Endothelial cell of umbilical vein (primary cell): ENCODE results near the gene MRPL16. TPM values are rescaled to one million over a fixed set of nuclear protein-coding genes. Genes with fewer than 3 reads are reported as not detected.

Experiments
- BruUV-seq: library from RNA; stranded (reverse); fragments of 400-500 nt; replicated peaks from 2 replicates; lab custom pipeline; 2021; lab: Mats Ljungman, UMichigan
- CTCF ChIA-PET: fragments of 300-600, 350-600 bp; sonication (Branson Sonifier 250); formaldehyde crosslinking; loops from one replicate; lab custom pipeline; 2021; ENCODE audit warnings: antibody characterized with exemption, inconsistent platforms; lab: Charles Lee
- POLR2A ChIA-PET: fragments of 300-600, 350-600 bp; sonication (Branson Sonifier 250); formaldehyde crosslinking; loops from one replicate; lab custom pipeline; 2021; ENCODE audit warnings: antibody characterized with exemption, inconsistent platforms; lab: Charles Lee
- DNase-seq: peaks from one replicate; pipeline ENCODE4 v3.0.0-alpha.2; 2011; ENCODE audit warnings: low read depth, low spot score
- FAIRE-seq: peaks from 2 replicates; lab custom pipeline; 2011; peaks lifted over from hg19 to GRCh38; lab: Jason Lieb, UNC
- H2AFZ ChIP-seq: 2 replicates; pipeline ENCODE4 v1.6.0; 2012; ENCODE audit warnings: low read depth, low read length, control low read depth, inconsistent platforms
- H3K27ac ChIP-seq: 2 replicates; pipeline ENCODE4 v1.5.1; 2011; ENCODE audit warnings: low read depth, mild to moderate bottlenecking, control low read depth, low read length, moderate library complexity; ENCODE audit not compliant: insufficient read depth
- H3K27me3 ChIP-seq, 2 experiments: 2 replicates each; pipeline versions ENCODE4 v1.6.0 to v1.6.1; 2011; ENCODE audit warnings: low read length in 2 of 2, mixed read lengths in 1 of 2; ENCODE audit not compliant: control insufficient read depth in 2 of 2, insufficient read depth in 2 of 2
- H3K36me3 ChIP-seq, 2 experiments: 2 replicates in 1 of 2; 3 replicates in 1 of 2; pipeline ENCODE4 v1.5.1; 2011; ENCODE audit warnings: low read length in 2 of 2, mild to moderate bottlenecking in 1 of 2, moderate library complexity in 1 of 2; ENCODE audit not compliant: control insufficient read depth in 2 of 2, insufficient read depth in 2 of 2; ENCODE audit errors: extremely low read depth in 1 of 2
- H3K4me1 ChIP-seq: 3 replicates; pipeline ENCODE4 v1.5.1; 2011; ENCODE audit warnings: mild to moderate bottlenecking, low read length; ENCODE audit not compliant: control insufficient read depth, insufficient read depth; ENCODE audit errors: extremely low read depth
- H3K4me2 ChIP-seq: 2 replicates; pipeline ENCODE4 v1.6.1; 2011; ENCODE audit warnings: low read length, control low read depth, mixed read lengths; ENCODE audit not compliant: insufficient read depth
- H3K4me3 ChIP-seq, 3 experiments: fragments of 200-600 bp in 1 of 3; sonication (generic), shearing (Covaris generic) in 1 of 3; replicated peaks in 1 of 3; 2 replicates each; pipeline ENCODE4 v1.5.1; 2011 to 2016; ENCODE audit warnings: control low read depth in 3 of 3, low read length in 3 of 3, mild to moderate bottlenecking in 2 of 3, inconsistent platforms in 1 of 3, low read depth in 1 of 3, moderate library complexity in 1 of 3; ENCODE audit not compliant: insufficient read depth in 1 of 3
- H3K79me2 ChIP-seq: 2 replicates; pipeline ENCODE4 v1.6.0; 2012; ENCODE audit warnings: low read length, inconsistent platforms; ENCODE audit not compliant: control insufficient read depth, insufficient read depth
- H3K9ac ChIP-seq: replicated peaks from 2 replicates; pipeline ENCODE3; 2011; ENCODE audit warnings: low read length, control low read depth; ENCODE audit not compliant: insufficient read depth; ENCODE audit errors: extremely low read depth
- H3K9me1 ChIP-seq: replicated peaks from 3 replicates; pipeline ENCODE4 v1.6.0; 2011; ENCODE audit warnings: mild to moderate bottlenecking, low read length; ENCODE audit not compliant: control insufficient read depth, insufficient read depth; ENCODE audit errors: extremely low read depth
- H3K9me3 ChIP-seq: replicated peaks from 2 replicates; pipeline ENCODE4 v1.5.1; 2012; ENCODE audit warnings: low read length, inconsistent platforms; ENCODE audit not compliant: control insufficient read depth, insufficient read depth
- H4K20me1 ChIP-seq: replicated peaks from 2 replicates; pipeline ENCODE3; 2011; ENCODE audit warnings: mild to moderate bottlenecking, low read length; ENCODE audit not compliant: control insufficient read depth, insufficient read depth; ENCODE audit errors: extremely low read depth
- EZH2 ChIP-seq: IDR thresholded peaks from 2 replicates; pipeline ENCODE4 v1.6.1; 2012; ENCODE audit warnings: borderline replicate concordance, low read depth, mild to moderate bottlenecking, moderate library complexity, low read length, inconsistent platforms; ENCODE audit not compliant: severe bottlenecking
- FOS ChIP-seq: IDR thresholded peaks from 2 replicates; pipeline ENCODE4 v1.6.1; 2011; ENCODE audit warnings: mild to moderate bottlenecking, low read length, moderate library complexity, borderline replicate concordance; ENCODE audit not compliant: insufficient read depth
- GATA2 ChIP-seq: IDR thresholded peaks from 2 replicates; pipeline ENCODE4 v1.7.0; 2011; ENCODE audit warnings: low read depth, mild to moderate bottlenecking, moderate library complexity, mixed read lengths, low read length; ENCODE audit not compliant: insufficient read length, insufficient read depth
- JUN ChIP-seq: IDR thresholded peaks from 2 replicates; pipeline ENCODE4 v1.6.1; 2011; ENCODE audit warnings: borderline replicate concordance, low read depth; ENCODE audit not compliant: insufficient read length, insufficient read depth
- MAX ChIP-seq: IDR thresholded peaks from 2 replicates; pipeline ENCODE4 v1.6.1; 2011; ENCODE audit not compliant: insufficient read depth, insufficient read length
- MYC ChIP-seq: IDR thresholded peaks from one replicate; pipeline ENCODE4 v1.6.1; 2011; ENCODE audit warnings: mild to moderate bottlenecking, low read depth, low read length
- POLR2A ChIP-seq: IDR thresholded peaks from 2 replicates; pipeline ENCODE4 v1.6.1; 2012; ENCODE audit warnings: low read depth, mild to moderate bottlenecking, control low read depth, low read length
- POLR2AphosphoS5 ChIP-seq: IDR thresholded peaks from 2 replicates; pipeline ENCODE4 v1.6.1; 2012; ENCODE audit warnings: low read depth, mild to moderate bottlenecking, control low read depth, low read length, moderate library complexity; ENCODE audit not compliant: insufficient read depth
- dilution Hi-C: fragments of 300-500 bp; cut with MboI; formaldehyde crosslinking; loops from one replicate; pipeline ENCODE4 v1.15.0; 2019; ENCODE audit warnings: low sequenced_read_pairs; ENCODE audit not compliant: extremely low pct_ligation_motif_present
- intact Hi-C: fragments of 100-400 bp; cut with micrococcal nuclease; formaldehyde crosslinking; loops from one replicate; pipeline ENCODE4 v1.10.0; 2022
- polyA plus RNA-seq, 4 experiments: library from polyadenylated mRNA; depleted of rRNA in 3 of 4; stranded (reverse) in 3 of 4; unstranded in 1 of 4; fragments of >200 nt; gene quantifications; 2 replicates each; pipeline versions ENCODE4 v1.2.1 to v1.2.3, GENCODE V29; 2011 to 2012; ENCODE audit warnings: missing spikeins in 1 of 4
- total RNA-seq: library from RNA; stranded (reverse); gene quantifications from 2 replicates; pipeline ENCODE4 v1.2.3, GENCODE V29; 2021
- TF ChIP-seq, protein P1 (sequence below), 2 donors: IDR thresholded peaks; 1 replicate in 1 of 2; 2 replicates in 1 of 2; pipeline ENCODE4 v1.5.1; 2011; ENCODE audit warnings: low read length in 2 of 2, mild to moderate bottlenecking in 2 of 2, moderate library complexity in 2 of 2, control low read depth in 1 of 2, inconsistent platforms in 1 of 2, low read depth in 1 of 2; ENCODE audit not compliant: insufficient read depth in 1 of 2; ENCODE audit errors: extremely low read depth in 1 of 2

The MRPL16 gene
- total and polyA plus RNA-seq, 2 donors (not counting 3 experiments of a cell fraction or from before 2014, with no cell fraction given): 63.9 to 84.0 TPM

DNA sequence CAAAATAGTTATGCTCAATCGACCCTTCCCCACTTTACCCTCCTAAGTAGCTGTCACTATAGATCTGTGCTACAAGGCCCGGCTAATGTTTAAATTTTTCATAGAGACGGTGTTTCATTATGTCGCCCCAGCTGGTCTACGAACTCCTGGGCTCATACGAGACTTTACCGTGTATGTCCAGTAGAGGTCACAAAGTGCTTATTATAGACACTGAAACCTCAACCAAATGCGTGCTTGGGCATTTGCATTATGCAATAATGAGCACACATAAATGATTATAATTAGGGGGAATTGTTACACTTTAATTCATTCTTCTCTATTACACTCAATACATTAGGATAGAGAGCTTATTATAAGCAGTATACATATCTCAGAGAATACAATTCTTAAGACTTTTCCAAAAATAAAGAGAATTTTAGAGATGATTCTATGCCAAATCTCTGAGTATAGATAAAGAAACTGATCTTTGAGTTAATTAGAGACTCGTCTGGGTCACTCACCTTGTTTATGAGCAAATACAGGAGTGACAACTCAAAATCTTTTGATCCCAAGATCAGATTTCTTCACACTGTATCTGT, 12.5 kb upstream of the MRPL16 start:
- no peaks in the 10 kb centered on the region for H3K4me1 ChIP-seq
- DNase-seq (peak; percentile 87), FAIRE-seq (peak; percentile 74)
- ChIA-PET POLR2A (no interaction called here), CTCF (interaction anchor here (0.6 to 1.6 kb wide), 12 partner anchors 14 to 443 kb away, joined by 3 to 76 read pairs (median 4); no protein-coding TSS in a partner anchor)
- intact Hi-C loops: loop anchor here (1.0 to 5.0 kb wide), 8 partner anchors 79 to 795 kb away; no protein-coding TSS in a partner anchor
- dilution Hi-C loops: no loop called here
- peak overlapping the region; percentile 55 for H2AFZ ChIP-seq
- TF ChIP-seq, protein P1, sequence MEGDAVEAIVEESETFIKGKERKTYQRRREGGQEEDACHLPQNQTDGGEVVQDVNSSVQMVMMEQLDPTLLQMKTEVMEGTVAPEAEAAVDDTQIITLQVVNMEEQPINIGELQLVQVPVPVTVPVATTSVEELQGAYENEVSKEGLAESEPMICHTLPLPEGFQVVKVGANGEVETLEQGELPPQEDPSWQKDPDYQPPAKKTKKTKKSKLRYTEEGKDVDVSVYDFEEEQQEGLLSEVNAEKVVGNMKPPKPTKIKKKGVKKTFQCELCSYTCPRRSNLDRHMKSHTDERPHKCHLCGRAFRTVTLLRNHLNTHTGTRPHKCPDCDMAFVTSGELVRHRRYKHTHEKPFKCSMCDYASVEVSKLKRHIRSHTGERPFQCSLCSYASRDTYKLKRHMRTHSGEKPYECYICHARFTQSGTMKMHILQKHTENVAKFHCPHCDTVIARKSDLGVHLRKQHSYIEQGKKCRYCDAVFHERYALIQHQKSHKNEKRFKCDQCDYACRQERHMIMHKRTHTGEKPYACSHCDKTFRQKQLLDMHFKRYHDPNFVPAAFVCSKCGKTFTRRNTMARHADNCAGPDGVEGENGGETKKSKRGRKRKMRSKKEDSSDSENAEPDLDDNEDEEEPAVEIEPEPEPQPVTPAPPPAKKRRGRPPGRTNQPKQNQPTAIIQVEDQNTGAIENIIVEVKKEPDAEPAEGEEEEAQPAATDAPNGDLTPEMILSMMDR (IDR thresholded peaks at IDR 0.05; ENCODE audit: extremely low read depth in 1 of 2, insufficient read depth in 1 of 2, low read depth in 1 of 2, low read length in 2 of 2): peak; percentile 48 to 67
- TF ChIP-seq POLR2AphosphoS5: no peak
- H3K9ac ChIP-seq: peak overlapping the region; percentile 36
- no peaks in the 10 kb centered on the region for H4K20me1 ChIP-seq
- no peak overlapping the region for H3K27ac ChIP-seq
- BruUV-seq: no TSS peak
- H3K9me1 ChIP-seq: no peaks in the 10 kb centered on the region
- H3K9me3 ChIP-seq: no peaks in the 10 kb centered on the region
- no peaks in the 10 kb centered on the region for H3K36me3 ChIP-seq
- peak overlapping the region; percentile 19 for H3K4me2 ChIP-seq
- H3K79me2 ChIP-seq: no peaks in the 10 kb centered on the region
- H3K4me3 ChIP-seq: no peak overlapping the region
- H3K27me3 ChIP-seq: no peaks in the 10 kb centered on the region

- dilution Hi-C loops: no loop called here
- no peak for FAIRE-seq
Observed at GRCh38 chr11:59818572-59818971, 8.0 kb upstream of the MRPL16 start.

More at GRCh38 chr11:59818572-59818971, 8.0 kb upstream of the MRPL16 start:
- BruUV-seq: no TSS peak
- Histone ChIP-seq H3K9me3 (no peaks in the 10 kb centered on the region), H3K4me2 (no peak overlapping the region), H3K4me1 (no peaks in the 10 kb centered on the region), H3K27me3 (no peaks in the 10 kb centered on the region), H3K9me1 (no peaks in the 10 kb centered on the region), H3K27ac (no peak overlapping the region), H4K20me1 (no peaks in the 10 kb centered on the region), H2AFZ (no peak overlapping the region), H3K4me3 (no peak overlapping the region), H3K36me3 (no peaks in the 10 kb centered on the region), H3K79me2 (no peaks in the 10 kb centered on the region), H3K9ac (no peak overlapping the region)
- intact Hi-C loops: loop anchor here (1.0 kb wide), 1 partner anchor 312 kb away; no protein-coding TSS in a partner anchor
- ChIA-PET CTCF (interaction anchor here (0.7 to 1.0 kb wide), 2 partner anchors 10 to 100 kb away, joined by 3 to 4 read pairs; no protein-coding TSS in a partner anchor), POLR2A (no interaction called here)
- peak; percentile 60 for DNase-seq
- TF ChIP-seq, protein P1 (IDR thresholded peaks at IDR 0.05; ENCODE audit: extremely low read depth in 1 of 2, insufficient read depth in 1 of 2, low read depth in 1 of 2, low read length in 2 of 2): no peak
- TF ChIP-seq MYC (no peak), JUN (no peak), POLR2A (no peak), GATA2 (no peak), EZH2 (no peak), FOS (no peak), MAX (no peak)
